ENCODE data around the gene TM9SF3.

TM9SF3 gene

DNA sequence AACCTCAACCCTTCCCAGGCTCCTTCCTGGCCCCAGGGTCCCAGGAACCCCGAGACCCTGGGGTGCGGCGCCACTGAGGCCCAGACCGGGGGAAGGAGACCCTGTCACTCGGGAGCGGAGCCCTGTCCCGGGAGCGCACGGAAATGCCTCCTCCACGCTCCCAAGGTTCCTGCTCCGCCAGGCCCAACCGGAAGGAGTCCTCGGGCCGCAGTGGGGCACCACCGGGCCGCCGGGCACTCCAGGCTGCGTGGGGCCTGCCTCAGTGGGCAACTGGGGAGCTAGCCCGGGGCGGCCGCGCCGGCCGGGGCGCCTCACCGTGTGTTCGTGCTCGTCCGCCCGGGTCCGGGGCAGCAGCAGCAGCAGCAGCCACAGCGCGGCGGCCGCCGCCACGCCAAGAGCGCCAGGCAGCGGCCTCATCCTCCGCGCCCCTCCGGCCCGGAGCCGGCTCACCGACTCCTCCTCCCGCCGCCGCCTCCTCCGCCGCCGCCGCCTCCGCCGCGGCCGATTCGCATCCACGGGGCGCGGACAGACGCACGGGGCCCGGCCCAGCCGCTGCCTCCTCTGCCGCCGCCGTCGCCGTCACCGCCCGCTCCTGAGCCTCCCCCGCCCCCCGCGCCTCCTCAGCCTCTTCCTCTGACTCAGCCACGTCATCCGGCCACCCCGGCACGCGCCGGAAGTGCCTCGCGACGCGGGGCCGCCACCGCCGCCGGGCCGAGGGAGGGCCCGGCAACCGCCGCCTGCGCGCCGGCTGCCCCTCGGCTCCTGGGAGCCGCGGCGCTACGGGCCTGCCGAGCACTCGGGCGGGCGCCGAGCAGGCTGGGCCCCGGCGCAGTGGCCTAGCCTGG, at the start of gene TM9SF3:
TSS of gene TM9SF3 (minus strand) at position 594 of the 845 bp plus-strand sequence. CDS start at position 417, 177 bp downstream.
- peak; percentile 96 for DNase-seq

DNA sequence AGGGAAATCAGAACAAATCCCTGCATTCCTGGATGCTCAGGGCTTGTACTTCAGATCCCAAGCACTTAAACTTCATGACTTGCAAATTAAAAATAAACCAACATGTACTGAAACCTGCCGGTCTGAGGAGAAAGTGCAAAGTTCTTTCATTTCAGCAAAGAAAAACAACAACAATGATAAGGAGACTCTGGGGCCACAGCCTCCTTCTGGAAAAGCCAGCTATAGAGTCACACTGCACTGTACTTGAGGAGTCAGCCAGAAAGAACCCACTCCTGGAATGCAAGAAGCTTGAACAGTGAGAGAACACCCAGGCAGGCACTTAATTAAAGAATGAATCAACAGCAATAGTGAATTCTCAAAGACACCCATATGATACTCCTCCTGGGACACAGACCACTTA, 49.7 kb upstream of the TM9SF3 start:
- DNase-seq = no peak

GRCh38 chr10:96632974-96633710, 46.3 kb upstream of the TM9SF3 start:
- no peak for DNase-seq

- DNase-seq = no peak
Measured at GRCh38 chr10:96627292-96627691, 40.5 kb upstream of the TM9SF3 start.

DNA sequence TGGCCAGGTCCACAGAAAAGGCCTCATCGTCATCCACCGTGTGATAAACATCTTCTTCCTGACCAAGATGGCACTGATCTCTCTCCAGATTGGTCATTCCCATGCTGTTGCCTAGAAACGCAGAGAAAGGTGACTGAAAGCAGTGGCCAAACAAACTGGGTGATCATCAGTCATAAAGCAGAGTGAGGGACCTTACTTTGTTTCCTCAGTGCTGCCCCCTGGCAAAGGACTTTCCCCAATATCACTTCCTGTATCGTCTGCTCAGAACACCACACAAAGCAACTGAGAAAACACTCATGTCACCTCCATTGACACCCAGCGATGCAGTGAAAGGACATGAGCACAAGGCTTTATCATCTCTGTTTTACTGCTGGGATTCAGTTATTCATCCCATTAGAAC, 40.0 kb upstream of the TM9SF3 start:
- DNase-seq = peak; percentile 54

GRCh38 chr10:96625173-96625572, 38.4 kb upstream of the TM9SF3 start:
- no peak for DNase-seq

DNA sequence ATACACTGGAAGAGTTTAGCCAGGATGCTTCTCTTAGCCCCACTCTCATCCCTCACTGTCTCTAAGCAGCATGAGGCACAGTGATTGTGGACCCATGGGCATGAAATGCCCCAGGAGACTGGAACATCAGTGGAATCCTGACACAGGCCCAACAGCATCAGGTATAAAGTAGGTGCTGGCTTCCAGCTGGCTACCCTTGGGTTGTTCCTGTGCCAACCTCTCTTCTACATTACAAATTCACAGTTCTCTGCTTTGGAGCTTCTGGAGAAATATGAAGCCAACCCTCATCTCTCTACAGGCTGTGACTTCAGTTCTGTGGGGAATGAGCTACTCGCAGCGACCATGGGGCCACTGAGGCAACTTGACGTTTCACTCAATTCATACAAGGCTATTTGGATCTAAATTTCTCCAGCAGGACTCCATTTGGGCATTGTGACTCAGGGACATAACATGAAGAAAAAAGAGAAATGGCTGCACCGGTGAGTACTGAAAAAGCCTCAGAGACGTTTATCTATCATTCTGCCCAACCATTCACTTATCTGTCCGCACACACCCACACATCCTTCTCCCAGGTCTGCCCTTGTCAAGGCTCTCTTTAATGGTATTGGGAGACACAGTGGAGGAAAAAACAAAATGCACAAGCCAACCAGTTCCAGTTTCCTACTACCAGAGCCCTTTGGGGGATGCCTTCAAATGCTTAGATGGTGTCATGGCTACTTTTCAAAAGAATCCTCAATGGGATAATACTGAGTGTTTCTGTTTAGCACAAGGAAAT, 35.4 kb upstream of the TM9SF3 start:
- DNase-seq = peak; percentile 85

- peak; percentile 42 for DNase-seq
Measured at GRCh38 chr10:96619796-96620773, 33.3 kb upstream of the TM9SF3 start.

DNA sequence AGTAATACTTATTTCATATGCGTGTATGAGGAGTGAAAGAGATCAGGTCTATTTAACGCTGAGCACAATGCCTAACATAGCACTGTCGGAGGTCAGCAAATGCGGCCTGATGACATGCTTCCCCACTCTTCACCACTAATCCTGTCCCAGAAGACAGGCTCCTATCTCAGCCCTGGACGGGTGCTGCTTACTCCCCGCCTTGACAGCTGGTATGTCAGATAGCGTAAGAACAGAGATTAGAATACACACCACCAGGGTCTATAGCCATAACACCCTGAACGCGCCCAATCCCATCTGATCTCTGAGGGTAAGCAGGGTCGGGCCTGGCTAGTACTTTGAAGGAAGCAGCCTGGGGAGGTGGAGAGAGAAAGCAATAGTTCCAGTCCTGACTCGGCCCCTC, 32.3 kb upstream of the TM9SF3 start:
- peak; percentile 95 for DNase-seq

- peak; percentile 68 for DNase-seq
Measured at GRCh38 chr10:96618653-96619052, 31.8 kb upstream of the TM9SF3 start.

DNA sequence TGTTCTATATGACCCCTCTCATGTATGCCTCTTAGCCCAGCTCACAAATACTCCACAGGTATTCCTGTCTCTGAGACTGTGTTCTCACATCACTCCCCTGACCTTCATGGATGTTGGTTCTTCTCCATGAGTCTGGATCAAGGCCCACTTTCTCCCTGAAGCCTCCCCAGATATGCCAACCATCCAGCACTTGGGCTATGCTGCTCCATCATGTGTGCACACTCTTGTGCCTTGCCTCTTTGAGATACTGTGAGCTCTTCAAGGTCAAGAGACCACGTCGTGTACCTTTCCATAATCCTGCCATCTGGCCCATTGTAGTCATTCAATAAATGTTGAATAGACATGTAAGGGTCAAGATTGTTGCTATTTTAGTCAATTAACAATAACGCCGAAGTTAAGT, 30.1 kb upstream of the TM9SF3 start:
- DNase-seq = no peak

DNA sequence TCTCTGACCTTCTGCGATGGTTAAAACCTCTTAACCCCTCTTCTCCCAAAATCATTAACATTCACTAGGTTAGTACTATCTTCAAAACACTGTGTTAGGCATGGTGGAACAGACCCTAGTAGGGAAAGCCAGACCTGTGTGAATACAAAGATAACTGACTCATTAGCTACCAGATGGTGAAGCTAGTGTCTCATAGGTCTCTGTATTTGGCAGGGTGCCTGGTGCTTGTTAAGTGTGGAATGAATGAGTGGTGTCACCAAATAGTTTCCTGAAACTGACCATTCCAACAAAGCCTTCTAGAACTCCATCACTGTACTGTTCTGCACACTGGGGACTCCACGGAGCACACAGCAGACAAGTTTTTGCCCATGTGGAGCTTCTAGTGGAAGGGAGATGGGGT, 27.7 kb upstream of the TM9SF3 start:
- DNase-seq = peak; percentile 88

DNA sequence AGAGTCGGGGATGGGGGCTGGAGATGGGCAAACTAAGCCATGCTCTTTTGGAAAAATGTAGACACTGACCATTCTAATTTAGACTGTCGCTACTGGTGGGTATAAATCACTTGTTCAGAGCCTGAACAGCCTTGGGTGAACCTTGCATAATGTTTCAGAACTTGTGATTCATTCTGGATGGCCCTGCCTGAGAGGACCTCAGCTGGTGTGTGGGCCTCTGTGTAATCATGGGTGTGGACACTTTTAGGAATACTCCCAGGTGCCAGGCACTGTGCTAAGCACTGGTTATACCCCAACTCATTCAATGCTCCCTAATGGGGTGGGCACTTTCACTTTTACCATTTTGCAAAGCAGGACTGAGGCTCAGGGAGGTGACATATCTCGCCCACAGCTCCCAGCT, 26.8 kb upstream of the TM9SF3 start:
- DNase-seq = no peak

DNA sequence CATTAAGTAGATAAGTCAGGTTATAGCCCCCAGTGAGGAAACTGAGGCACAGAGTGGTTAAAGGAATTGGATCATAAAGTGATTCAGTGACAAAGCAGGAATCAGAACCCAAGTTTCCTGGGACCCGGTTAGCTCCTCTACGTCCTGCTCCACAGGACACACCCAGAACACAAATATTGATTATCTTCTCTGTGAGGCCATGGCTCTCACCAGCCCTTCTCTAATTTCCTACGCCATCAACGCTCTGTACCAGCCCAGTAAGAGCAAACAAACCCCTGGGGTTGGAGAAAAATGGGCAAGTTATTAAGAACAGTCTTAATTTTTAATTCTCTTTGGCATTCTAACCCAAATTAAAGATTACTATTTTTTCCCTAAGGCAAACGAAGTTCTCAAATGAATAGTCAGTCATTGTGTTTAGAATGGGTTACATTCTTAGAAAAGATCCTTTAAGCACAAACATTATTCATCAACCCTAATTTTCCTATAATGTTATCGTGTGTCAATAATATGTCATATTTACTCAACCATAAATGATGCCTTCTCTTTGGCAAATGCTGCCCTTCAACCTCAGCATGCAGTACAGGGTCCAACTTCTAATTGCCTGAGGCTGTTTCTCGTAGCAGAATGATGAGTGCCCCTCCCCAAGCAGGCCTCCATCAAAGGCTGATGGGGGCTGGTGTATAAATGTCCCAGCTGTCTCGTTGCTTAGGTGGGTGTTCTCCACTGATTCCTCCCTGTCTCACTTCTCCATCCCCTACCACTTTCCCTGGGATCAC, 25.4 kb upstream of the TM9SF3 start:
- DNase-seq = no peak

DNA sequence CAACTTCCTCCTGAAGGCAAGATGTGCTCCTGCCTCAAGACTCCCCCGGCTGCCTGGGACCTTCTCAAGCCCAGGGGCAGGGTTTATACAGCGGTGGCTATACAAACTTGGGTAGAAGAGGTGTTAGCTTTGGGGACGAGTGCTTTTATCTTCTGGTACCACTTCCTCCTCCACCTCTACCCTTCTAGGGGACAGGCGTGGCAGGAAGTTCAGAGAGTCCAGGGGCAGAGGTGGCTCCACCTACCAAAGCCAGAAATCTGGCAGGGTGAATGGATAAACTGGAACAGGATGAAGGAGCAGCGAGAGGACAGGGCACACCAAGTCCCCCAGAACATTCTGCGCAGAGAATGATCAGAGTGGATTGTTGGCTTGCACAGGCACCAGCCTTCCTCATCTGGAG, 24.0 kb upstream of the TM9SF3 start:
- DNase-seq = peak; percentile 40

GRCh38 chr10:96609510-96609909, 22.7 kb upstream of the TM9SF3 start:
- DNase-seq = no peak

DNA sequence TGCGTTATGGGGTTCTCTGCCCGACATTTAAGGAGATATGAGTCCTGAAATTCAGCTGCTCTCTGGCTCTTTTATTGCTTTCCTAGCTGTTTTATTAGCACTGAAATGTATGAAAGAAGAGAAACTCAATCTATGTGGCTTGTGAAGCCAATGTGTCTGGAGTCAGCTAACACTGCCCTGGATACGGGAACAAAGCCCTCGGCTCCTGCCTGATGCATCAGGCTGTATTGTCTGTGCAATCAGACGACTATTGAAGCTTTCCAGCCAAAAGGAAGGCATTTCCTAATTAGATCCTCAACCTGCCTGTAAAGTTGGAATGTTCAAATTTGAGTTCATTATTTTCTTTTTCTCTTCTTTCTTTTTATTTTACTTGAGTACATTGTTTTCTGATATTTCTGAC, 22.0 kb upstream of the TM9SF3 start:
- DNase-seq = no peak

- no peak for DNase-seq
Measured at GRCh38 chr10:96608262-96608661, 21.4 kb upstream of the TM9SF3 start.

DNA sequence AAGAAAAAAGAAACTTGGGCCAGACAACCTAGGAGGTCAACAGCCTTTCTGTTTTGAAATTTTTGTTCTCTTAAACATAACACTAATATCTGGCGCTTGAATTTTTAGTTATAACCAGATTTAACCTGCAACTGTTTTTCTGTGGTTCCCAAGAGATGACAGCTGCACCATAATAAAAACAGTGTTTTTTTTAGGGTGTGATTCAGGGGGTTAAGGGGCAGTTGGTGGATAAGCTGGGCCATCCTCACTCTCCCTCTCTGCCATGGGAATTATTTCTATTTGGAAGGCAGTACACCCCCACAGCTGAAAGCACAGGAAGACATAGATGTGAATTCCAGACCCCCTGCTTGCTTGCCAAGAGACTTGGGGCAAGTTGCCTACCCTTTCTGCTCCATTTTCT, 20.1 kb upstream of the TM9SF3 start:
- DNase-seq = no peak

DNA sequence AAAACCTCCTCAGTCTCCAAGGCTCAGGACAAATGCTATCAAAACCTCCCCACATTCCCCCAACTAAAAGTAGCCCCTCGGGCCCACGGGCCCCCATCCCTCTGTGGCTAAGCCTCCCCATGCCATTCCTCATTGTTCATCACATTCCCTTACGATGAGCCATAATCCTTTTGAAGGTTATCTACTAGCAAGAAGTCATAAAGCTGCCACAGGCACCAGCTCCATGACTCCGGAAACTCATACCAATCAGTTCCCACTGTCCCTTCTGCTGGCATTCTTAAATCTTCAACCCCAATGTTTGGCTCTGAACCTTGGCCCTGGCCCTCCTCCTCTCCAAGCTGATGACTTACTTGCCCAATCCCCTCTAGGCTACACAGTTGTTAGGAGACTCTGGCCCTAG, 19.4 kb upstream of the TM9SF3 start:
- no peak for DNase-seq

GRCh38 chr10:96600337-96600736, 13.5 kb upstream of the TM9SF3 start:
- no peak for DNase-seq

Data from hematopoietic multipotent progenitor cell treated with erythropoietin and hydrocortisone succinate and interleukin-3 and kit ligand, for 4 days (in vitro differentiated cells).